Inflammatory macrophage treated with lipopolysaccharide for 1 hour (primary cell): Measurements from ENCODE around the gene TBC1D9.

Source experiments
- DNase-seq, 2 donors: peaks; one replicate each; pipeline ENCODE4 v3.0.0-alpha.2; 2020 to 2022

TBC1D9 gene

DNA sequence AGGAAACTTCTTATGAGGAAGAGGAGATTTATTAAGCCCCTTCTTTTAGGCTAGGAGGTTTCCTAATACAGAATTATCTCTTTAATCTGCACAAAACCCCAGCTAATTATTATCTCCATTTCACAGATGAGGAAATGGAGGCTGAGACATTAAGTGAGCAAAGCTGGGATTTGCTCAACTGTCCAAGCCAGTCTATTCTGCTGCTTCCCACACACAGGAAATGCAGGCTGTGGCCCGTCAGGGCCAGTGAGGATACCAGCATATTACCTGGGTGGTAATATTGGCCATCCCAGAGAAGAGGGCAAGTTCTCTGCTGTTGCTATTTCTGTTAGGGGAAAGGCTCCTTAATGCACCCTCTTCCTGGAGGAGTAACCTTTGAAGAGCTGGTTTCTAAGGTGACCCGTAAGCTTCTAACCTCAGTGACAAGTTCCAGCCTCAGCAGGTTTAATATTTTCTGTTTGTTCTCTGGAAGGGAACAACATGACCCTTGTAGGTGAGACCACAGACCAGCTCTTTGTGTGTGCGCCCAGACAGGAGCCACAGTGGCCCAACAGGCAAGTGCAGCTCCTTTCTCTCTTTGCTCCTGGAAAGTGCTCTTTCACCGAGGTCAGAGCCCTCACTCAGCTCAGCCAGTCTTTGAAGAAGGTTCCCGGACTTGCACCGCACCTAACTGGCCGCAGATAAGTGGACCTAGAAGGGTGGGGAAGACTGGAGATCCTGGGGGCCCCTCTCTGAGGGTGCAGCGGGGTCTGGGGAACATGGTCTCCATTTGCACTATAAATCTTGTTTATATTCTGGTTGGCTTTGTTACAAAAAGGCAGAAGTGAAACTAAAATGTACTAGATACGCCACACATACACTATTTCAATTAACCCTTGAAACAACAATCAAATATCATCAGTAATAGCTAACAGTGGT, 35.5 kb downstream of the TBC1D9 start:
- DNase-seq = peak; percentile 51 to 72

DNA sequence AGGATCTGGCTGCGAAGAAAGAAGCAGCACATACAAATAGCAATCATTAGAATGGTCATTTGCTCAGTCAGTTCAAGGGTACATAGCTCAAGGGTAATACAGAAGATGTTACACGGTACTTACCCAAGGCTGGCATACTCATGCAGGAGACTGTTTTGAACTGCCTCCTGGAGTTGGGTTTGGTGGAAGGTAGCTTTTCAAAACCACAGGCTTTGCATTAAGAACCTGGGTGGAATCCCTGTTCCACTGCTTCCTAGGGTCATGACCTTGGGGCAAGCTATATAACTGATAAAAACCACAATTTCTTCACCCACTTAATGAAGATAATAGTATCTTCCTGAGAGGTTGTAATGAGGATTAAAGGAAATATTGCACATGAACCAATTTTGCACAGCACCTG, 36.5 kb downstream of the TBC1D9 start:
- peak; percentile 33 to 37 for DNase-seq

DNA sequence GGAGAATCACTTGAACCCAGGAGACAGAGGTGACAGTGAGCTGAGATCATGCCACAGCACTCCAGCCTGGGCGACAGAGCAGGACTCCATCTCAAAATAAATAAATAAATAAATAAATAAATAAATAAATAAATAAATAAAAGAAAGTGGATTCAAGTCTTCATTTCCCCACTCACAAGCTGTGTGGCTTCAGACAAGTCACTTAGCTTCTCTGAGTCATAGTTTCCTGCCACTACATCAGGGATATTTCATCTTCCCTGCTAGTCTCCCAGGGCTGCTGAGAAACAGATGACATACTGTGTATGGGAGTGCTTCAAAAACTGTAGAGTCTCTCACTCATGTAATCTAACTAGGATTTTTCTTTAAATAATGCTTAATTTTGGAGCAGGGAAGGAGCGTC, 37.2 kb downstream of the TBC1D9 start:
- DNase-seq = peak; percentile 85 to 91

DNA sequence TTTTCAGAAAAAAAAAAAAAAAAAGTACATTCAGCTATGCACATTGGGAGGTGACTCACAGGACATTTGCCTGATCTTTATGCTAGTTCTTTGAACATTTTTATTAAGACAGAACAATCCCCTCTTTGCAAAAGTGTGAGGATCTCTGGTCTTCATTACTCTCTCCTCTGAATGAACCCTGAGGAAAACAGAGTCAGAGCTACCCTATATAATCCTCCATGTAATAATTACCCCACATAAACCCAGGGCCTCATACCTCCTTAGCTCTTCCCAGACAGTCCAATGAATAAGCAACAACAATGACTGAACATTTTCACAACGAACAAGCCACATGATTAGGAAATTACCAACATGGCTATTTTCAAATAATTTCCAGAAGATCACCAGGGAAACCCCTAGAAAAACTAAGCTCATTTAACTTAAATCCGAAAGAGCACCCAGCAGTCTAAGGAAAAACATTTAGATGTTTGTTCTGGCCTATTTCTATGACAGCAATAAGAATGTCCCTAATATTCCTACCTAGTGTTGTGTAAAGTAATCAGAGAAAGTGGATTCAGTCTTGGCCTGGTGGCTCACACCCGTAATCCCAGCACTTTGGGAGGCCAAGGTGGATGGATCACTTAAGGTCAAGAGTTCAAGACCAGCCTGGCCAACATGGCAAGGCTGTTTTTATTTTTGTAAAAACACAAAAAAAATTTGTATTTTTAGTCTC, 37.8 kb downstream of the TBC1D9 start:
- peak; percentile 88 to 96 for DNase-seq

DNA sequence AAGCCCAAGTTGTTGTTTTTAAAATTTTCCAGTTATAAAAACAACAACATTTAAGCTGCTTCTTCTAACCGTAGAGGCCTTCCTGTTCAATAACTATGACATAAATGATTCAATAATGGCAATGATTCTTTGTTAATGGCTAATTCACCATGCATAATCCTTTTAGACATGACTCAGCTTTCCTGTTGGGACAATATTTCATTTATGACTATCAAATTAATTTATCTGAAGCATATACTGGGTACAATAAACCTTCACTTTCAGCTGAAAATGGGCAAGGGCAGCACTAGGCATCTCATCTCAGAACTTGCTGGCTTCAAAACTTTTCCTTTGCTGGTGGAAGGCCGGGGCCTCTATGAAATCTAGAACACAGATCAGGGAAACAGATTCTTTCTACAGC, 38.9 kb downstream of the TBC1D9 start:
- no peak for DNase-seq

DNA sequence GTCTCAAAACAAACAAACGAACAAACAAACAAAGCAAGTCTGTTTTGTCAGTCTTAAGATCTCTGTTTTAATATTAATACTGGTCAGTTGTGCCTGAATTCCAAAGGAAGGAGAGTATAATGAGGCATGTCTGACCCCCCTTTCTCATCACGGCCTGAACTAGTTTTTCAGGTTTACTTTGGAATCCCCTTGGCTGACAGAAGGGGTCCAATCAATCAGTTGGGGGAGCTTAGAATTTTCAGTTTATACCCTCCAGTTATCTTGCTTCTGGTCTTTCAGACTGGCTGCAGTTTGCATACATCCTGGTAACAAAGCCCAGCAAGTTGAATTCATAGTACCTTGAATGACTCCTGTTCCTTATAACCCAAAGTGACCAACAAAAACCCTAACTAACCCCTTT, 41.1 kb downstream of the TBC1D9 start:
- DNase-seq = no peak

DNA sequence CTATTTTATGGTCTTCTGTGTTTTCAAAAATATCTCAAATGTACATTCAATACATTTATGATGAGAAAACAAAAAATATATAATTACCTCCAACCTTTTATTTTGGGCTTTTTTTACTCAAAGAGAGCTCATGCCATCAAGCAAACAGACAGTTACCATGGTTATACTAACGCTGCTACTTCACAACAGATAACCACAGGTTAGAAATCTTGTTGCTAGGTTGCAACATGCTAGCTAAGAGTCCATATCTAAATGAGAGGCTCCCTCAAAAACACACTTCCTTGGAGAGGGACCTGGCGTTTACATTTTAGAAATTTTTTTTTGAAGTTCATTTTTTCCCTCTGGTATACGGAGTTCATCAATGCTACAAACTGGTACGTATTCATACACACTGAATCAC, 44.3 kb downstream of the TBC1D9 start:
- no peak for DNase-seq

DNA sequence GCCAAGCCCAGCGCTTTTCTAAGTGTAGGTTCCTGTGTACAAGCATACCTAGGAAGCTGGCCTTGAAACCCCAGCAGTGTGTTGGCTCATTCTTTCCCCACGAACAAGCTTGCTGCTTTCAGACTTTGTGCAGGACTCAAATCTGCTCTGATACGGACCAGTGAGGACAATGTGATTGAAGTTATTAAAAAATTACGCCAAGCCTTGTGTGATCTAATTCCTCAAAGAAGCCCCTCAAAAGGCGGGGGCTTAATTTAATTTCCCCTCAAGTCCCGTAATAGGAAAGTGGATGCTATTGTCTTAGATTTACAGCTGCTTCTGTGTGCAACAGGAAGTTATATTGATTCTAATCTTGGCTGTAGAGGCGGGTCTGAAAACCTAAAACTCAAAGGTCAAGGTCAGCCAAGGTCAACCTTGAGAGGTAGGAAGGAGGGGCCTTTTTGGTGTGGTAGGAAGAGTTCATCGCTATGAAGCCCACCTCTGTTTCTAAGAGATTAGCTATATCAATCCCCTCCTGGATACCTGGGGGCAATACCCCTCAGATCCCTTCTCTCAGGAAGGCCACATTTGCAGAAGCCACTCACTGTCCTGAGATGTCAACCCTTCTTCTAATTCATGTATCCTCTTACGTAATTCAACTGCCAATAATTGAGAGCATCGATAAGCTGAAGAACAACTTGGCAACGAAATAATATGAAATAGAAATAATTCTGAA, 45.1 kb downstream of the TBC1D9 start:
- DNase-seq = no peak

DNA sequence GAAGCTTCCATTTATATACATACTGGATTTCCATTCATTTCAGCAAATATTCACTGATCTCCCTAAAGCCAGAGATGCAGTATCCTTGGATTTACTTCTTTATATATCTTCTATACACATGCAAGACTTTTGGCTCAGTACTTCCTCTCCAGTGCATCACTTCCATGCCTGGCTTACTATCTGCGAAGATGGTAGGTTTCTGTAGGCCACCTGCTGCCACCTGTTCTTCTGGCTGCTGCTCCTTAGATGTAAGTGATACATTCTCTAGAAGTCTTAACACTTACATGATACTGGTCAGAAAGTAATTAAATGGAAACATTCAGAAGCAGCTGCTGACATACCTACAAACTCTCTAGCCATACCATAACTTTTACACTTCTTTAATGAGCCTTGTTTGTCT, 48.9 kb downstream of the TBC1D9 start:
- no peak for DNase-seq

DNA sequence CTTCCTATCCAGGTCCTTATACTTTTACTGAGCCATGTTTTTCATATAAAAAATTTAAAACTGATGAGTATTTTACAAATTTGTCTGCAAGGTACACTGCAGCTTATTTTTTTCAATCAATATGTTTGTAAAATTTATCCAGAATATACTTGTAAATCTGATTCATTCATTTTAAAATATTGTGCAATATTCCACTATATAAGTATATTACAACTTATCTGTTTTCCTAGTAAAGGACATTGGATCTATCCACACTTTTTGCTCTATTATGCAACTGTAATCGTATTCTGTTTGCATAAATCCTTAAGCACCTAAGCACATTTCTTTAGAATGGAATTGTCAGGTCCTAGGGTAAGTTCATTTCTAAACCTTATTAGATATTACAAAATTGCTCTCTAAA, 49.5 kb downstream of the TBC1D9 start:
- DNase-seq = no peak

DNA sequence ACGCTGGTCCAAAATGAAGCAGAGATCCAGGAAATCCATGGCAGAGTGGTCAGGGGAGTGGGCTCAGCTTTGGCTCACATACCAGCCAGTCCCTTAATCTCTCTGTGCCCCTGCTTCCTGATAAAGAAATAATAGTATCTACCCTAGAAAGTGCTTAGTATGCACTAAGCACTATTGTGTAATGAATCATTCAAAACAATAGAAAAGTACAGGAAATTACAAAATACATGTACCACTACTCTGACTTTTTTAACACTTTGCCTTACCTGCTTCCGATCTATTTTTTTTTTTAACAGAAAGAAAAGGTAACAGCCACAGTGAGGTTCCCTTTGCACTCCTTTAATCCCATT, 49.9 kb downstream of the TBC1D9 start:
- DNase-seq = no peak

DNA sequence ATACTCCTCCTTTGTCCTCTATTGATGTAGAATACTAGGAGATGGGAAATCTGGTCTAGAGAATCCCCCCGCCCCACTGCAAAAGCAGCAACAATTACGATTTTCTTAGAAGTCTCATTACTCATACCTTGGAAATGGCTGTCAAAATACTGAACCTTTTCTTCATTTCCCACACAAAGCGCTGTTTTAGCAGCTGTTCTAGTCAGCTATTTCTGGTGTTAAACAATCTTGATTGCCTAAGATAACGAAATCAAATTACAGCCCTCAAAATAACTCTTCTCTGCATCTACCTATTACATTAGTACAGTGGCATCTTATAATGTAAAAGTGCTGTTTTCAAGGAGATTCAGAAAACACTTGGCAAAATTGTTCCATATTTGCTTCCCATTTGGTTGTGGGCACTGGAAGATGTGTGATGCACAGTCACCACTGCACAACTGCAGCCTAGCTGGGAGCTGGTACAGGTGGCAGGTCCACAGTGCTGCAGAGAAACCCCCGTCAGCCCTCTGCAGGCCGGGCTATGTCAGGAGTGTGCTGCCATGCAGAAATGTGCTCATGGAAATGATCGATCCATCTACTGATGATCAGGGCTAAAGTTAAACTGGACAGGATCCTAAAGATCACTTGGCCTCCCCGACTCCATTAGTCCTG, 50.4 kb downstream of the TBC1D9 start:
- no peak for DNase-seq

DNA sequence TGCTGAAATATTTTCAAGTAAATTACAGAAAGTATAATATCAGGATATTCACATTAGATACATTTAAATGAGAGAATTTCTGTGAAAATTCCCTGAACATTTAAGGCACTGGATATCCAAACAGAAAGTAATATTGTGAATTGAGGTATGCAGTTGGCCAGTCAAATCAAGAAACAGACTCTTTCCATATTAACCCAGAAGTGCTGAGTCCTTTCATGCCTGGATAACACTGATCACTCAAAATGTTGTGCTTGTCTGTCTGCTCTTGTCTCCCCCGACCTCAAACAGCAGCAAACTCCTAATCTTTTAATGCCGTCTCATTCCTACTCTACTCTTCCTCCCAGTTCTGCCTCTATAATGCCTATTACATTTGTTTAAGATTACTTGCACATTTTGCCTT, 51.2 kb downstream of the TBC1D9 start:
- DNase-seq = no peak

DNA sequence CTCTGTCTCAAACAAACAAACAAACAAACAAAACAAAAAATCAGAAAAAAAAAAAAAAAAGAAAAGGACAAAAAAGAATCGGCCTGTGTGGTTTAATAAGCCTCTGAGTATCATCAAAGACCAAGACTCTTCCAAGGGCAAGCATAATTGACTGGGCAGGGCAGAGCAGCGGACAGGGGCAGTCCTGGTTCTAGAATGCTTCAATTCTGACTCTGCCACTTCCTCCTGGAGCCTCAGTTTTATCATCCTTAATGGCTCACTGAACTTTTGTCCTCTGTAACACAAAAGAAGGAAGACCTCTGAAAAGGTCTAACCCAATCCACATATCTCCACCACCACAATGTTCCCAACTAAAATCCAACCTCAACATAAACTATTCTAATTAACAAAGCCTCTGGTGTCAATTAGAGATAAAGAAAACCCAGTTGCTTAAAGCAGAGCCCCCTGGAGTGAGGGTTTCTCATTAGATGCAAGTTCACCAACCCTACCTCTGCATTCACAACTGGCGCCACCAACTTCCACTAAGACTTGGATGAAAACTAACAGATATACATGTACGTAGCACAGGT, 51.7 kb downstream of the TBC1D9 start:
- DNase-seq = no peak

DNA sequence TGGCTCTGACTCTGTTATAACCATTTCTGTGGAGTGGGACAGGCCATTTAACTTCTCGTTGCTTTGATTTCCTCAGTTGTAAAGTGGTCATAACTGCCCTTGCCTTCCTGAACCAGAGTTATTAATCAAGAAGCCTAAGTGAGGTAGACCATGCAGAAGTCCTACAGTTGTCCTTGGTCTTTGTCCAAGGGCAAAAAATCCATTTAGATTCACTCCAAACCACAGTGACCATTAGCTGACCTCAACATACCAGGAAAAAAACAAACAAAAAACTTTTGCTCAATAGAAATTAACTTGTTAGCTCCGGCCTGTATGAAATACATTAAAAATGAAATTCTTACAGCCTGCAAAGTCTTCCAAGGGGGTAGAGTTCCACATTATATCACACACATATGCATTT, 52.7 kb downstream of the TBC1D9 start:
- no peak for DNase-seq

DNA sequence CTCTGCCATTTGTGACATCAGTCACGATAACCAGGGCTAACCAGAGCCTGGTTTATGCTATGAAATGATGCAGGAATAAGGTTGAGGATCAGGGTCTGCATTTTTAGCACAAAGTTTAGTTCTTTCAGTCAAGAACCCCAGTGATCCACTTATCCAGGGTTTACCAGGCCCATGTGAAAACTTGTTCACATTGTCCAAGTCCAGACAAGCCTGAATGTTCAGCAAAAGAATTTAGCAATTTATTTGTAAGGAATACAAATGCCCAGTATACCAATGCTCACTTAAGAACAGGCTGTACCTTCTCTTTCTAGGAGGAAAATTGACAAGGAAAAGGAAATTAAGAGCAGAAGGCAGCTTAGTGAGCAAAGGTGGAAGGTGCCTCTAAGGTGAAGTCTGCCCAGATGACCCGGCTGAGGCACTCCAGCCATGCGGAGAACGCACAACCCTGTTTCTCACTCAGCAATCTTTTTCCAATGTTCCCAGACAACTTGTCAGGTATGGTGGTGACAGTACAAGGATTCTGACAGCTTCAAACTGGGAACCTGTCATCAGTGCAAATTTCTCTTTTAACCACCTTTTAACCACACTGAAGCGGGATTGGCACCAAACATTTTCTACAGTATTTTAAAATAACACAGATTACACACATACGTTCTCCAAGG, 54.0 kb downstream of the TBC1D9 start:
- no peak for DNase-seq

DNA sequence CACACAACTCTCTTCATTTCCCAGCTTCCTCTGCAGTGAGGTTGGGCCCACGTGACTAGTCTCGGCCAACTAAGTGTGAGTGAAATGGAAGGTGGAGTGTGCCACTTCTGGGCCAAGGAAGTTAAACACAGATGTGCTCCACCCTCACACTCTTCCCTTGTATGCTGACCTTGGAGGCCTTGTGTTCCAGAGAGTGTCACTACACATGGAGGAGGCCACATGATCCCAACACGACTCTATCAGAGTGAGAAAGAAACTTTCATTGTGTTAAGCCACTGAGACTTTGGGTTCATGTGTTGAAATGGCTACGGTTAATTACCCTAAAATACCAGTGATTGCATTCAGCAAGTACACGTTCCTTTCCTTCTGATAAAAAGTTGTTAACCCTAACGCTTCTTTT, 55.1 kb downstream of the TBC1D9 start:
- no peak for DNase-seq

DNA sequence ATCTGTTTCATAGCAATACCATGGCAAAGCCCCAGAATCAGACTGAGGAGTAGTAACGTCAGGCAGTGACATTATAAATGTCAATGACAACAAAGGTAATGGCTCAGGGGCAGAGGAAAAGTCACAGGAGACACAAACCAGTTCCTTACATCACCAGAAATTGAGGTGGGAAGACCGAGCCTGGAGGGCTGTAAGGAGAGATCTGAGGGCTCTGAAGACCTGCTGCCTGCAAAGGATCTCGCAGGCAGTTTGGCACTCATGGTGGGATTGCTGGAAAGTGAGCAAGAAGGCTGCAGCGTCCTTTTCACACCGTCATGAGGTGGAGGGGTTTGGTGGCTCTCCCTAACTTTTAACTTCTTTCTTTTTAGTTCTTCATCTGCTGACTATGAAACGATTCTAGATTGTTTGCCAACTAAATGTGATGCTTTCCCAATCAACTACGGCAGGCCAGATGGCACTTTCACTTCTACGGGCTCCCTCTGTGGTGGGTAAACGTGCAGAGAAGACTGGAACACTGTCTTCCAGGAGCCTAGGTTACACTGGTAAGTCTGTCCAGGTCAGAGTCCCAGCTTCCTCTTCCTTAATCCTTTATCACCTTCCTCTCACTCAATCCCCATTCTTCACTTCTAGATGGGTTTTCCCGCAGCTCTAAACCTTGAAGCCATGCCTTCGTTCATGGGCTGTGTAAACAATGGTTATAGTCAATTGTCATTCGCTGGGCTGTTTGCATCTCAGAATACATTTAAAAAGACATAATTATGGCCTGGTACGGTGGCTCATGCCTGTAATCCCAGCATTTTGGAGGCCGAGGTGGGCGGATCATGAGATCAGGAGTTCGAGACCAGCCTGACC, 58.2 kb downstream of the TBC1D9 start:
- DNase-seq = peak; percentile 45 to 50

DNA sequence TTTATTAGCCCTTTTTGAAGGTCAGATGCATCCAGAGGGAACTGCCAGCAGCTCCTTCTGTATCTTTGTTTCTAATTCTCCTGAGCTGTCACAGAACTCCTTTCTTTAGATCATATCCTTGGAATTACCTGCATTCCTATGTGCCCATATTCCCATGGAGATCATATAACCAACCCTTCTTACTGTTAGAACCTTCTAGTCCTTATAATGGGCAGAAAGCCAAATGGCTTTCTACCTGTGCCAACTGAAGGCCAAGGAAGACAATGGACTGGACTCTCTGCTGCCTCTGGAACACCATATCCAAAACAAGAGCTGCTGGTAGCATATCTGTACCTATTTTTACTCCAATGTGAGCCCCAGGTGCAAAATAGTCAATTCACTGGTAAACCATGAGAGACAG, 60.7 kb downstream of the TBC1D9 start:
- DNase-seq = no peak

DNA sequence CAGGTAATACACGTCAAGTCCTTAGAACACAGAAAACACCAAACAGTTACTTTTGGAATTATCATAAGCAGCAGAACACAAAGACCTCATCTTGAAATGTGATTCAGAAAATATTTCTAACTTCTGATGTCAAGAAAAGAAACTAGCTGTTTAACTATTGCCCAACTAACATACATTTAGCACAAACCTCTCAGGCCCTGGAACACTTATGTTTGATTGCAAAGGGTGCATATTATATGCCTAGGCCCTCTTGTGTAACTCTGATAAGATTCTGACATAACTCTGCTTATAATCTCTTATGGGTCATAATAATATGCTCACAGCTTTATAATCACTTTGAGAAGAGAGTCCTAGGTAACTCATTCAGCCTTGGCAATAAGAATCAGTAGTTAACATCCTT, 62.6 kb downstream of the TBC1D9 start:
- no peak for DNase-seq

DNA sequence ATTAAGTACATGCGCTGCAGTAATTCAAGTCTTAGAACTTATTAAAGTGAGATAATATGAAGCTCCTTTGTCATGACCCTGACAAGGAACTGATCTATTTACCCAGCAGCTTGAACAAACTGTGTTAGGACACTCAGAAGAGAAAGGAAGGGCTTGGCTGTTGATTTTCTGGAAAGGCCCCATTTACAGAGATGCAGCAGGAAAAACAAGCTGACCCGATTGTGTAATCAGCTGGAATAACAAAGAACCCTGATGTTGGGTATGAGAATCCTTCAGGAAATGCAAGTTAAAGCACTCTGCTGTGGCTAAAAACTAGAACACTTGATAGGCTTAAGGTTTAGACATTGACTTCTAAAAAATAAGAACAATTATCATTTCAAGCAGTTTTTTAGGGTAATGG, 64.8 kb downstream of the TBC1D9 start:
- DNase-seq = no peak
